ENCODE results near the gene ANK3.

Gene ANK3

DNA sequence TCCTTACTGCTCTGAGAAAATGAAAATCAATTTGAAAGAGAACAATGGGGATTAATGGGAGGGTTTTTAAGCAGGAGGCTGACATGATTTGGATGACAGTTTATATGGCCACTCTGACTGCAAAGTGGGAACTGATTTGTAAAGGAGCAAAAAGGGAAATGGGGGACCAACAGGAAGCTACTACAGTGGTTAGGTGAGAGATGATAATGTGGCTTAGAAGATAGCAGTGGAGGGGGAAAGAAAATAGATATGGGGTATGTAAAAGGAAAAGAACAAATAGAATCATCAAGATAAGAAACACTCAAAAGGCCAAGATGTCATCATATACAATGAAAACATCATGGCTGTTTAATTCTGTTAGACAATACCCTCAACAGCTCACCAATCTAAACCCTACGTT, 177.5 kb downstream of the ANK3 start:
- H3K36me3 ChIP-seq, result no peaks in the 10 kb centered on the region
- TF ChIP-seq, protein P1, sequence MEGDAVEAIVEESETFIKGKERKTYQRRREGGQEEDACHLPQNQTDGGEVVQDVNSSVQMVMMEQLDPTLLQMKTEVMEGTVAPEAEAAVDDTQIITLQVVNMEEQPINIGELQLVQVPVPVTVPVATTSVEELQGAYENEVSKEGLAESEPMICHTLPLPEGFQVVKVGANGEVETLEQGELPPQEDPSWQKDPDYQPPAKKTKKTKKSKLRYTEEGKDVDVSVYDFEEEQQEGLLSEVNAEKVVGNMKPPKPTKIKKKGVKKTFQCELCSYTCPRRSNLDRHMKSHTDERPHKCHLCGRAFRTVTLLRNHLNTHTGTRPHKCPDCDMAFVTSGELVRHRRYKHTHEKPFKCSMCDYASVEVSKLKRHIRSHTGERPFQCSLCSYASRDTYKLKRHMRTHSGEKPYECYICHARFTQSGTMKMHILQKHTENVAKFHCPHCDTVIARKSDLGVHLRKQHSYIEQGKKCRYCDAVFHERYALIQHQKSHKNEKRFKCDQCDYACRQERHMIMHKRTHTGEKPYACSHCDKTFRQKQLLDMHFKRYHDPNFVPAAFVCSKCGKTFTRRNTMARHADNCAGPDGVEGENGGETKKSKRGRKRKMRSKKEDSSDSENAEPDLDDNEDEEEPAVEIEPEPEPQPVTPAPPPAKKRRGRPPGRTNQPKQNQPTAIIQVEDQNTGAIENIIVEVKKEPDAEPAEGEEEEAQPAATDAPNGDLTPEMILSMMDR (IDR thresholded peaks at IDR 0.05; ENCODE audit: low read depth, low read length), result no peak
- no peak for DNase-seq
- H3K27me3 ChIP-seq (ENCODE audit: insufficient read depth, low read depth, severe bottlenecking), result no peaks in the 10 kb centered on the region
- H3K27ac ChIP-seq, result no peak overlapping the region
- no peaks in the 10 kb centered on the region for H3K9me3 ChIP-seq (ENCODE audit: severe bottlenecking)
- H3K4me3 ChIP-seq (ENCODE audit: low read depth, low read length), result no peak overlapping the region

DNA sequence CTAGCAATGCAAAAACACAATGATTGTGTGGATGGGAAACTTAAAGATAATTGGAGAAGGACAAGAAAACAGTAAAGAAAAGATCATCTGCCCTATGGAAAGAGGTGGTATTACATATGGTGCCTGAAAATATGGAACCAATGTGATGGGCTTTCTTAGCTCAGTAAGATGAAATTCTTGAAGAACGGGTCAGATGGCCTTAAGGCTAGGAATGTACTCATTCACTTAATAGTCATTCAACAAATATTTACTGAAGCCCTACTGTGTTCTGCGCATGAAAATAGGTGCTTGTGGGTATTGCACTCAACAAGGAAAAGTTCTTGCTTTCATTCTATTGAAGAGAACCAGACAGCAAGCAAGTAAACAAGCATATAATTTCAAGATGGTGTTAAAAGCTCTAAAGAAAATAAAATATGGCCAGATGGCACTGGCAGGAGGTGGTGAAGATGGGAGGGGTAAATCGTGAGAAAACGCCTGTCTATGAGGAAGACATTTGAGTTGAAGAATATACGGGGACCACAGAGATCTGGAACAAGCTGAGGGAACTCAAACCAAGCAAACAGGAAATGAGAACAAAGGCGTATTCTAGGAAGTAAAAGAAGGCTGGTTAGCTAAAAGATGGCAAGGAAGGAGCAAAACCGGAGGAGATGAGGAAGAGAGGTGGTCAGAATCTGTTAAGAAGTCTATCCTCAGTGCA, 179.7 kb downstream of the ANK3 start:
- Histone ChIP-seq H3K9me3 (ENCODE audit: severe bottlenecking) (no peaks in the 10 kb centered on the region), H3K36me3 (no peaks in the 10 kb centered on the region), H3K27ac (no peak overlapping the region), H3K4me3 (ENCODE audit: low read depth, low read length) (no peak overlapping the region), H3K27me3 (ENCODE audit: insufficient read depth, low read depth, severe bottlenecking) (no peaks in the 10 kb centered on the region)
- TF ChIP-seq, protein P1 (IDR thresholded peaks at IDR 0.05; ENCODE audit: low read depth, low read length), result no peak
- DNase-seq, result no peak

DNA sequence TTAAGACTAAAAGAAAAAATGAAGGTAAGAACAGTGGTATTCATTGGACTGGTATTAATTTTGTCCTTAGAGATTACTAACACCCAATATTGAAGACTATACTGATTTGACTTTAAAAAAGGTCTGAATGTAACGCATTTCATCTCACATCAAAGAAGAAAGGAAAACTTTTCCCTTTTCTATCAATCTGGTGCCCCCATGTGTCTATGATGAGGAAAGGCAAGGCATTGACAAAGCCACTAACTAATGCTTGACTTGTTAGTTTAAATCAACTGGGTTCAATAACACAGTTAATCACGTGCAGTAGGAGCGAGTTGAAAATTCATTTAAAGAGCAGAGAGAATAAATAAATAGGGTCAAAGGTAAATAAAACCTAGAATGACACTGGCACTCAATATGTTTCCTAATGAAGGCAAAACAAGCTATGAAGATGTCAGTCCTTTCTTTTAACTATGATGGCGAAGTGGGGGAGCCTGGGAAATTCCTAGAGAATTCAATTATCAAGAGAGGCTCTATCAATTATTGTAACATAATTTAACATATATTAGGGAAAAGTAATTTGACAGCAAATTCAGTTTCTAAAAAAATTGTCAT, 180.9 kb downstream of the ANK3 start:
- Histone ChIP-seq H3K27ac (no peak overlapping the region), H3K27me3 (ENCODE audit: insufficient read depth, low read depth, severe bottlenecking) (no peaks in the 10 kb centered on the region), H3K4me3 (ENCODE audit: low read depth, low read length) (no peak overlapping the region), H3K9me3 (ENCODE audit: severe bottlenecking) (no peaks in the 10 kb centered on the region), H3K36me3 (no peaks in the 10 kb centered on the region)
- TF ChIP-seq, protein P1 (IDR thresholded peaks at IDR 0.05; ENCODE audit: low read depth, low read length), result peak; percentile 56; the same call in 1 of the 2 replicates
- DNase-seq, result no peak

- H3K4me3 ChIP-seq (ENCODE audit: low read depth, low read length), result no peak overlapping the region
- TF ChIP-seq, protein P1 (IDR thresholded peaks at IDR 0.05; ENCODE audit: low read depth, low read length), result no peak
- DNase-seq, result no peak
- H3K27me3 ChIP-seq (ENCODE audit: insufficient read depth, low read depth, severe bottlenecking), result no peaks in the 10 kb centered on the region
- H3K36me3 ChIP-seq, result no peaks in the 10 kb centered on the region
- H3K9me3 ChIP-seq (ENCODE audit: severe bottlenecking), result no peaks in the 10 kb centered on the region
- H3K27ac ChIP-seq, result no peak overlapping the region
These were observed 181.8 kb downstream of the ANK3 start for GRCh38 chr10:60207894-60208293.

GRCh38 chr10:60206735-60207134, 182.9 kb downstream of the ANK3 start:
- TF ChIP-seq, protein P1 (IDR thresholded peaks at IDR 0.05; ENCODE audit: low read depth, low read length), result no peak
- no peak for DNase-seq
- no peaks in the 10 kb centered on the region for H3K9me3 ChIP-seq (ENCODE audit: severe bottlenecking)
- H3K36me3 ChIP-seq, result no peaks in the 10 kb centered on the region
- no peak overlapping the region for H3K27ac ChIP-seq
- H3K27me3 ChIP-seq (ENCODE audit: insufficient read depth, low read depth, severe bottlenecking), result no peaks in the 10 kb centered on the region
- no peak overlapping the region for H3K4me3 ChIP-seq (ENCODE audit: low read depth, low read length)

Measured in WERI-Rb-1 (cell line).